Measurements from ENCODE around the gene MPDU1. TPM values are rescaled to one million over a fixed set of nuclear protein-coding genes. Genes with fewer than 3 reads are reported as not detected.

The MPDU1 gene
- total RNA-seq, 1 experiment from 2014 or later, result 50.9 TPM

GRCh38 chr17:7627250-7628121 lies 43.8 kb downstream of the MPDU1 start, which contains the start of gene SAT2:
TSS of gene SAT2 (minus strand) at chr17:7627821. CDS start at chr17:7627635, 186 bp downstream.
- H3K9ac ChIP-seq (ENCODE audit: low read length), result peak within 1 kb of the TSS; percentile 93
- ATAC-seq, result peak; percentile 90
- CTCF ChIA-PET, result interaction anchor here (0.9 to 2.5 kb wide), 5 partner anchors 11 to 116 kb away, joined by 3 to 15 read pairs (median 4); partner anchors contain the start of genes FXR2, TP53 and WRAP53
- no peak within 1 kb of the TSS for H2AFZ ChIP-seq (ENCODE audit: low read depth, low read length, poor library complexity, severe bottlenecking)
- H3K4me3 ChIP-seq (replicated peaks in 1 of 2; ENCODE audit: low read depth in 1 of 2, low read length in 2 of 2), result peak within 1 kb of the TSS; percentile 85
- DNase-seq (ENCODE audit: low read depth, low spot score), result peak; percentile 84
- POLR2A ChIA-PET, result interaction anchor here (0.5 to 2.2 kb wide), 12 partner anchors 9 to 325 kb away, joined by 3 to 24 read pairs (median 3); partner anchors contain the start of genes CD68, FXR2, MPDU1 and POLR2A
- H3K4me2 ChIP-seq (ENCODE audit: low read length), result peak within 1 kb of the TSS; percentile 80
- H3K36me3 ChIP-seq (ENCODE audit: control insufficient read depth in 1 of 2, insufficient read depth in 2 of 2, low read length in 2 of 2), result no peaks in the 10 kb centered on the region
- BruUV-seq (replicated peaks), result no TSS peak
- H3K79me2 ChIP-seq (ENCODE audit: insufficient read depth, low read length), result peaks cover 5% of the 10 kb centered on the region; the same call in 1 of the 2 replicates
- H3K27ac ChIP-seq (ENCODE audit: low read depth, low read length), result peak within 1 kb of the TSS; percentile 66
- RAD21 ChIA-PET (ENCODE audit: low non-redundant PET in 1 of 2, low total read pairs in 2 of 2, uncharacterized antibody in 2 of 2, unreplicated experiment in 2 of 2), result no interaction called here
- H3K9me3 ChIP-seq (ENCODE audit: control insufficient read depth in 1 of 2, insufficient read depth in 1 of 2, low read depth in 1 of 2, low read length in 2 of 2), result no peaks in the 10 kb centered on the region
- TF ChIP-seq YY1 (IDR thresholded peaks at IDR 0.05; ENCODE audit: extremely low read depth, insufficient replicate concordance, low read depth, low read length) (no peak), EZH2phosphoT487 (IDR thresholded peaks at IDR 0.05; ENCODE audit: borderline replicate concordance) (no peak), ZFX (IDR thresholded peaks at IDR 0.05) (peak; percentile 83; the same call in 1 of the 2 replicates), POLR2AphosphoS5 (IDR thresholded peaks at IDR 0.05; ENCODE audit: low read depth, low read length) (peak; percentile 90), SIN3A (IDR thresholded peaks at IDR 0.05; ENCODE audit: low read depth) (no peak), EGR1 (IDR thresholded peaks at IDR 0.05; ENCODE audit: low read depth) (peak; percentile 52), ATF3 (IDR thresholded peaks at IDR 0.05) (no peak), ELF1 (IDR thresholded peaks at IDR 0.05; ENCODE audit: borderline replicate concordance, low read depth) (no peak), SRF (IDR thresholded peaks at IDR 0.05; ENCODE audit: low read depth) (no peak), CEBPB (IDR thresholded peaks at IDR 0.05; ENCODE audit: low read depth) (no peak), POLR2A (IDR thresholded peaks at IDR 0.05; ENCODE audit: borderline replicate concordance, extremely low read depth, insufficient read depth, insufficient read length) (peak; percentile 34), SP1 (IDR thresholded peaks at IDR 0.05; ENCODE audit: low read depth) (0 out of 2 replicates have a peak, but pooled peaks have one; percentile 16)
- TF ChIP-seq, protein P1, sequence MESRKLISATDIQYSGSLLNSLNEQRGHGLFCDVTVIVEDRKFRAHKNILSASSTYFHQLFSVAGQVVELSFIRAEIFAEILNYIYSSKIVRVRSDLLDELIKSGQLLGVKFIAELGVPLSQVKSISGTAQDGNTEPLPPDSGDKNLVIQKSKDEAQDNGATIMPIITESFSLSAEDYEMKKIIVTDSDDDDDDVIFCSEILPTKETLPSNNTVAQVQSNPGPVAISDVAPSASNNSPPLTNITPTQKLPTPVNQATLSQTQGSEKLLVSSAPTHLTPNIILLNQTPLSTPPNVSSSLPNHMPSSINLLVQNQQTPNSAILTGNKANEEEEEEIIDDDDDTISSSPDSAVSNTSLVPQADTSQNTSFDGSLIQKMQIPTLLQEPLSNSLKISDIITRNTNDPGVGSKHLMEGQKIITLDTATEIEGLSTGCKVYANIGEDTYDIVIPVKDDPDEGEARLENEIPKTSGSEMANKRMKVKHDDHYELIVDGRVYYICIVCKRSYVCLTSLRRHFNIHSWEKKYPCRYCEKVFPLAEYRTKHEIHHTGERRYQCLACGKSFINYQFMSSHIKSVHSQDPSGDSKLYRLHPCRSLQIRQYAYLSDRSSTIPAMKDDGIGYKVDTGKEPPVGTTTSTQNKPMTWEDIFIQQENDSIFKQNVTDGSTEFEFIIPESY (IDR thresholded peaks at IDR 0.05; ENCODE audit: extremely low read depth, insufficient replicate concordance, low read length), result no peak
- peaks cover 4 to 17% of the 10 kb centered on the region in 2 experiments for H3K4me1 ChIP-seq (ENCODE audit: control insufficient read depth in 1 of 2, insufficient read depth in 2 of 2, low read length in 2 of 2)
- H4K20me1 ChIP-seq (ENCODE audit: insufficient read depth), result no peaks in the 10 kb centered on the region
- H3K9me2 ChIP-seq (ENCODE audit: insufficient read depth), result no peaks in the 10 kb centered on the region
- no peaks in the 10 kb centered on the region for H3K27me3 ChIP-seq (ENCODE audit: insufficient read depth, low read length)
- intact Hi-C loops (cut with micrococcal nuclease), result no loop called here

Measured in HCT116 (cell line).